ENCODE measurements around the gene ANKS1B.
"Not testable (repeated sequence)": the region's sequence is repeated elsewhere in the genome, so short reads cannot be mapped to it uniquely, and the experiment has no call there.

Gene ANKS1B

DNA sequence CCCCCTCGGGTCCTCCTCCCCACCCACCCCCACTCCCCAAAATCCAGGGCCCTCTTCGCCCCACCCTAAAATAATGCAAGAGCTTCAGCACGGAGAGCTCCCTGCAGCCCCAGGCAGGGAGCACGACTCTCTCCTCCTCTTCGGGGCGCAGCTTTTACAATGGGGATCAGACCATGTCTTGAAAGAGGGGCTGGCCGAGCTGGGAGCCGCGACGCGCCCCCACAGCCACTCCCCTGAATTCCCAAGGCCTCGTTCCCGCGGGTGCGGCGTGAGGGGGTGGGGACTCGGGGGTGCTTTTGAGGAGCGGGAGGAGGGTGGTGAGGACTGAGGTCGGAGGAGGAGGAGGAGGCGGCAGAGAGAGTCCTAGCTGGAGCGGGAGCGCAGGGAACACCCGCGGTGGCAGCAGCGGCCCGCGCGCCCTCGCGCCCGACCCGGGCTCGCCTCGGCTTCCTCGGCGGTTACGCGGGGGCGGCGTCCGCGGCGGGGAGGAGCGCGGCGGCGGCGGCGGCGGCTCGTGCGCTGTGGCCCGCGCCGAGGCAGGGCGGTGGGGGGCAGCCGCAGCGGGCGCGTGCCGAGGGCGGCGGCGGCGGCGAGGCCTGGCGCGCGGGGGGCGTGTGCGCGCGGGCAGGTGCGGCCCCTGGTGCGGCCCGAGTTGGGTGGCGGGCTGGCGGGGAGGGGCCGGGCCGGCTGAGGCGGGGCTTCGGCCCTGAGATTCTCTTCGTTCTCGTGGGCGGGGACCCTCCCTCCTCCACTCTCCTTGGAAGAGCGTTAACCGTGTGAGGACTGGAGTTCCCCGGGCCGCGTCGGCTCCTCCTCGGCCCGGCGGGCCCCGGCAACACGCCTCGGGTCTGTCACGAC is at the start of gene ANKS1B:
ANKS1B (minus strand) TSS at position 666 of the 858 bp plus-strand sequence. CDS start 699 bp downstream, outside the sequence.
- intact Hi-C loops (cut with DNase I), result no loop called here
- peak; percentile 15 to 92 (median 50) for DNase-seq

- no peak for DNase-seq
- intact Hi-C loops (cut with DNase I), result no loop called here
Measured at GRCh38 chr12:100031836-100032235, 47.1 kb upstream of the ANKS1B start.

DNA sequence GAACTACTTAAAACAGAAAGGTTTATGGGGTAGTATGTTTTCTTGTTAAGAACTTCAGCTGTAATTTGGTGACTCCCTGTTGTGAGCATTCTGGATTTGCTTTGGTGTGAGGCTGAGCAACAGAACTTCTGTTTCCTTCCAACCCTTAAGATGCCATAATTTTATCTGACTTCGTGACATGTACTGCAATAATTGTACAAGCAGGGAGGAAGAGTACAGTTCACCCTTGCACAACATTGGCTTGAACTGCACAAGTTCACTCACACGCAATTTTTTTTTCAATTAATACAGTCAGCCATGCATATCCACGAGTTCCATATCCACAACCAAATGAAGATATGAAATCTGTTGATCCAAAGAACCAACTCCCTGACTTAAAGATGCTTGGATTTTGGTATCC is 42.9 kb upstream of the ANKS1B start:
- DNase-seq, result no peak
- intact Hi-C loops (cut with DNase I), result no loop called here

GRCh38 chr12:100026241-100026640 is 41.5 kb upstream of the ANKS1B start:
- intact Hi-C loops (cut with DNase I), result no loop called here
- DNase-seq, result no peak

DNA sequence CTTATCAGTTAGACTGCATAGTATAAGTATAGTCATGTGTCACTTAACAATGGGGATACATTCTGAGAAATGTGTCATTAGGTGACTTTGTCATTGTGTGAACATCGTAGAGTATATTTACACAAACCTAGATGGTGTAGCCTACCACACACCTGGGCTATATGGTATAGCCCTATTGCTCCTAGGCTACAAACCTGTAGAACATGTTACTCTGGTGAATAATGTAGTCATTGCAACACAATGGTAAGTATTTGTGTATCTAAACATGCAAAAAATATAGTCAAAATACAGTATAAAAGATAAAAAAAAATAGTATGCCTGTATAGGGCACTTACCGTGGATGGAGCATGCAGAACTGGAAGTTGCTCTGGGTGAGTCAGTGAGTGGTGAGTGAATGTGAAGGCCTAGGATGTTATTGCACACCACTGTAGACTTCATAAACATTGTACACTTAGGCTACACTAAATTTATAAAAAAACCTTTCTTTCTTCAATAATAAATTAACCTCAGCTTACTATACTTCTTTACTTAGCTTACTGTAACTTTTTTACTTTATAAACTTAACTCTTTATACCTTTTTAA is 40.3 kb upstream of the ANKS1B start:
- no peak for DNase-seq
- intact Hi-C loops (cut with DNase I), result no loop called here

- no peak for DNase-seq
- intact Hi-C loops (cut with DNase I), result no loop called here
Measured at GRCh38 chr12:100020370-100020769, 35.6 kb upstream of the ANKS1B start.

DNA sequence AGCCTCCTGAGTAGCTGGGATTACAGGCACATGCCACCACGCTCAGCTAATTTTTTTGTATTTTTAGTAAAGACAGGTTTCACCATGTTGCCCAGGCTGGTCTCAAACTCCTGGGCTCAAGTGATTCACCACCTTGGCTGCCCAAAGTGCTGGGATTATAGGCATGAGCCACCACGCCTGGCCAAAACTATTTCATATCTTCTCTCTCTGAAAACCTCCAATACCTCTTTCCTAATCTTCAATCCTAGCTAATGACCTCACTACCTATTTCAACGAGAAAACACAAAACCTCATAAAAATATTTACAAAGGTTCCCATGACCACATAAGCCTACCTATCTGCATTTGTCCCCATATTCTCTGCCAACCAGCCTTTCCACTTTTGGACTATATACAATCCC is 32.3 kb upstream of the ANKS1B start:
- DNase-seq, result no peak
- intact Hi-C loops (cut with DNase I), result no loop called here

GRCh38 chr12:100016304-100016703 is 31.6 kb upstream of the ANKS1B start:
- DNase-seq; intact Hi-C loops (cut with DNase I): not testable (repeated sequence)

GRCh38 chr12:100005846-100006245 is 21.1 kb upstream of the ANKS1B start:
- DNase-seq; intact Hi-C loops (cut with DNase I): not testable (repeated sequence)

DNA sequence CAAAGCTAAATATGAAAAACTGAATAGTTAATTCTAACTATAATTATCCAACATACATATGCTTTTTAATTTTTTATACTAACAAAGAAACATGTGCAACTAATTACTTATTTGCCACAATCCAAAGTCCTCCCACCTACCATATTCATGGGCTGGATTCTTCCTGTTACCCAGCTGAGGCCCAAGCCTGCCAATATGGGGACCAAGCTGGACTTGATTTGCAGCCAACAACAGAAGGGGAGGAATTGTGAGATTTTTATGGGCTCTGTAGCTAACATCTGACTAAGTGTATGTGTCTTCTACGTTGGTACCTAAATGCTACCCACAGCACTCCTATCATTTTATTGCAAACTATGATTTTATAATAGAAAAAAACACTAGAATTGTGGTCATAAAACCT is 13.1 kb upstream of the ANKS1B start:
- intact Hi-C loops (cut with DNase I), result no loop called here
- no peak for DNase-seq

- no peak for DNase-seq
- intact Hi-C loops (cut with DNase I), result no loop called here
Measured at GRCh38 chr12:99996095-99996494, 11.4 kb upstream of the ANKS1B start.

GRCh38 chr12:99985631-99986030 is 895 bp upstream of the ANKS1B start:
- intact Hi-C loops (cut with DNase I), result no loop called here
- no peak for DNase-seq

DNA sequence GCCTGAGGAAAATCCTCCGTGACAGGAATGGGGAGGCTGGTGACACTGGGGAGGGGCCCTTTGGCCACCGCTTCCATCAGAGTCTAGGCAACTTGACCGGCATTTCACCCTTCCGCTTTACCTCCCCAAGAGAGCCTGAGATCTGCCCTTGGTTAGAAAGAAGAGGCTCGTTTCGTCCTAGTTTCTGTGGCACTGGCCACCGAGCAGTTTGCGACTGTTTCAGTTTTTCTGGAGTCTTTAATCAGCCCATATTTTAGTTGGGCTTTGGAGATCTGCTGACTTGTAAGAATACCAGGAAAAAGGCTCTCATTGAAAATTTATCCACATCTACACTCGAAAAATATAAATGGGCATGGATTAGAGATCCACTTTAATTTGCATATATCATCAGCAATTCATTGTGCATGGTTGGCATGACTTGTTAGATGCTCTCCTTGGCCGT is 414 bp upstream of the ANKS1B start:
- no peak for DNase-seq
- intact Hi-C loops (cut with DNase I), result no loop called here

DNA sequence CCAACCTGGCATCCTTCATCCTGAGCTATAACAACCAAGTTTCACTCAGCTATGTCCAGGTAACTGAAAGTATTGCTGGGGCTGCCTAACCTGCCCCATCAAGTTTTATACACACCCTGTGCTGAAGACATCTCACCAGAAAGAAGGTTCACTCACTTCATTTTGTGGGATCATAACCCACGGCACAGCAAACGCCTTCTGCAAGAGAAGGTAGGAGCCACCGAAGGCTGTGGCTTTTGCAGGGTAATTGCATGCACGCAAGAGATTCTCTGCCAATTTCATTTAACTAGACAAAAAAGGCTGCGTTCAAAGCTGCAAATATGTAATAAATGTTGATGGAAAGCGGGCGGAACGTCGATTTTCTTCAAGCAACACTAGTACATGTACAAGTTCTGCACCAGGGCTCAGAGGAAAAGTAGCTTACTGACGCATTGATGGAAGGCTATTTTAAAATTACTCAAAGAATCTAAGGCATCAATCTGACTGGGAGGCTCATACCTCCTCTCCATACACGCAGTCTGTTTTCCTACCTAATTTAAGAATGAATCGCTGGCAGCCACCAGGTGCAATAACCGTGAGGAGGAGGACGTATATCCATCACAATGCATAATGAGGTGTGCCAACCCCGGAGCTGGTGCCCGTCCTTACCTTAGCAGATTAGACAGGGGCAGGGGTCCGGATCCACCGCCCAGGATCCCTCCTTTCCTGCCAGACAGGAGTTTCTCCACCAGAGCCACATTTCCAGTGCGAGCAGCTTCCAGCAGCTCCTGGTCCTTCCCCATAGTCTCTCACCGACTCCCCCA is 1.1 kb downstream of the ANKS1B start:
- peak in 6 of 10 donors; percentile 14 to 82 (median 44) for DNase-seq
- intact Hi-C loops (cut with DNase I), result no loop called here

DNA sequence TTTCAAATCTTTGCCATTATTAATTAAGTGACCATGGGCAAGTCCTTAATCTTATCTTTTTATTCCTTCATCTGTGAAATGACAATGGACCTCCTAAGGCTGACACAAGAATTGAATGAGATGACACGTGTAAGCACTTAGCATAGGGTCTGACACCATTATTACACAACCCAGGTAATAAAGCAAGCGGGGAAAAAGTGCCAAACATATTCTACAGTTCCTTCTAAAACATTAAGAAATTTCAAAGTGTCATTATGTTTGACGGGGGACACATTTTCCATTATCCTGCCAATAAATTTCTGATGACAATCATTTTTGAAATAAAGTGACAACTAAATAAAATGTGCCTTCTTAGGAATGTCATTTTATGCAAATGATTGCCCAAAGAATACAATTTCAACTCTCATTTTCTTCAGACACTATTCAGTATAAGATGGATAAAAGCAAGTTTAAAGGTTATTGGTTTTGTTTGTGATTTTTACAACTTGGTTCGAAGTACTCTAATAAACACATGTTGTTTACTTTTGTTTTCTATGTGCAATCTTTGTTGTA is 3.0 kb downstream of the ANKS1B start:
- intact Hi-C loops (cut with DNase I), result no loop called here
- no peak for DNase-seq

GRCh38 chr12:99979471-99979870 is 5.3 kb downstream of the ANKS1B start:
- intact Hi-C loops (cut with DNase I), result no loop called here
- no peak for DNase-seq

DNA sequence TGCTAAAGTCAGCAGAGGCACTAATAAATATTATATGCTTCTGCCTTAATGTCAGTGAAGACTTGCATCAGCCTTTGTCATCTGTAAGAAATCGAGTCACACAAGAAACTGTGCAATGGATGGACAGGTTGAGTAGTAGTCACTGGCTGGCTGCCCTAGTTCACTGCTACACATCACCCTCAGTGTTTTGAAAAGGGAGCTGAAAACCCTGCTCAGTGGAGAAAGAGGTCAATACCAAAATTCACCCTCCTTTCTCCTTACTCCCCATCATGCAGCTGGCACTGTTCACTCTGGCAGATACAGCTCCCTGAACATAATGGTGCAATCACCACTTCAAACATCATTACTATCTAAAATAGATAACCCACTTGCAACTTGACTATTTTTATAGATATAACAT is 6.6 kb downstream of the ANKS1B start:
- intact Hi-C loops (cut with DNase I), result no loop called here
- peak in 3 of 10 donors; percentile 3 to 54 (median 14) for DNase-seq

- intact Hi-C loops (cut with DNase I), result no loop called here
- peak in 2 of 10 donors; percentile 8 to 88 for DNase-seq
Measured at GRCh38 chr12:99977550-99977949, 7.2 kb downstream of the ANKS1B start.

DNA sequence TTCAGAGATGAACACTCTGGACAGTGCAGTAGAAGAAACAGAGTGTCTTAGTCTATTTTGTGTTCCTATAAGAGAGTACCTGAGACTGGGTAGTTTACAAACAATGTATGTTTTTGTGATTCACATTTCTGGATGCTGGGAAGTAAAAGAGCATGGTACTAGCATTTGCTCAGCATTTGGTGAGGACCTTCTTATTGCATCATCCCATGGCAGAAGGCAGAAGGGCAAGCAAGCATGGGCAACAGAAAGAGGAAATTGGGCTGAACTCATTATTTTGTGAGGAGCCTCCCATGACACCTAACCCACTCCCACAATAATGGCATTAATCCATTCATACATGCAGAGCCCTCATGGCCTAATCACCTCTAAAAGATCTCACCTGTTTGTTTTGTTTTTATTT is 8.0 kb downstream of the ANKS1B start:
- intact Hi-C loops (cut with DNase I), result no loop called here
- DNase-seq, result no peak

GRCh38 chr12:99975321-99975720 is 9.4 kb downstream of the ANKS1B start:
- DNase-seq, result no peak
- intact Hi-C loops (cut with DNase I), result no loop called here

DNA sequence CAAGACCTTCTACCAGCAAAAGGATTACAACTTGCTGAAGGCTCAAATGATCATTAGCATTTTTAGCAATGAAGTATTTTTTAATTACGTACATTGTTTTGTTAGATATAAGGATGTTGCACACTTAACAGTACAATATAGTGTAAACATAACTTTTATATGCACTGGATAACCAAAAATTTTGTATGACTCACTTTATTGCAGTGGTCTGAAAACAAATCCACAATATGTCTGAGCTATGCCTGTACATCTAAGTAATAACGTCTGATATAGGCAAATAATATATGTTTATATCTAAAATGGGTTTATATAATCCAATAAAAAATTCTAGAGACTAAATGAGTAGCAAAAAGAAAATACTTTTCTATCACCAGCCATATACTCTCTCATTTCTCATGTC is 10.6 kb downstream of the ANKS1B start:
- no peak for DNase-seq
- intact Hi-C loops (cut with DNase I), result no loop called here

Measured in posterior cingulate gyrus (tissue), 11 donors.